Pons (tissue), 1 donor: ENCODE results near the gene MS4A2.
"Not testable (repeated sequence)": the region's sequence is repeated elsewhere in the genome, so short reads cannot be mapped to it uniquely, and the experiment has no call there.

Experiments
- DNase-seq: peaks from one replicate; pipeline ENCODE4 v3.0.0-alpha.2; 2016; ENCODE audit warnings: low spot score

The MS4A2 gene

GRCh38 chr11:60088364-60088763 lies at the start of gene MS4A2:
Gene MS4A2 (plus strand): TSS chr11:60088664. CDS start chr11:60088766, 102 bp downstream.
- DNase-seq: no peak

GRCh38 chr11:60040109-60040508 lies 48.4 kb upstream of the MS4A2 start, which contains the start of gene OOSP2:
Gene OOSP2 (plus strand): TSS chr11:60040409. CDS start chr11:60040460, 51 bp downstream.
- no peak for DNase-seq

DNA sequence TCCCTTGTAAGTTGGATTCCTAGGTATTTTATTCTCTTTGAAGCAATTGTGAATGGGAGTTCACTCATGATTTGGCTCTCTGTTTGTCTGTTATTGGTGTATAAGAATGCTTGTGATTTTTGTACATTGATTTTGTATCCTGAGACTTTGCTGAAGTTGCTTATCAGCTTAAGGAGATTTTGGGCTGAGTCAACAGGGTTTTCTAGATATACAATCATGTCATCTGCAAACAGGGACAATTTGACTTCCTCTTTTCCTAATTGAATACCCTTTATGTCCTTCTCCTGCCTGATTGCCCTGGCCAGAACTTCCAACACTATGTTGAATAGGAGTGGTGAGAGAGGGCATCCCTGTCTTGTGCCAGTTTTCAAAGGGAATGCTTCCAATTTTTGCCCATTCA lies 38.0 kb upstream of the MS4A2 start:
- not testable (repeated sequence) for DNase-seq

DNA sequence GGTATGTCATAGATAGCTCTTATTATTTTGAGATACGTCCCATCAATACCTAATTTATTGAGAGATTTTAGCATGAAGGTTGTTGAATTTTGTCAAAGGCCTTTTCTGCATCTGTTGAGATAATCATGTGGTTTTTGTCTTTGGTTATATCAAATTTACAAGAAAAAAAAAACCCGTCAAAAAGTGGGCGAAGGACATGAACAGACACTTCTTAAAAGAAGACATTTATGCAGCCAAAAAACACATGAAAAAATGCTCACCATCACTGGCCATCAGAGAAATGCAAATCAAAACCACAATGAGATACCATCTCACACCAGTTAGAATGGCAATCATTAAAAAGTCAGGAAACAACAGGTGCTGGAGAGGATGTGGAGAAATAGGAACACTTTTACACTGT lies 37.6 kb upstream of the MS4A2 start:
- DNase-seq: not testable (repeated sequence)

DNA sequence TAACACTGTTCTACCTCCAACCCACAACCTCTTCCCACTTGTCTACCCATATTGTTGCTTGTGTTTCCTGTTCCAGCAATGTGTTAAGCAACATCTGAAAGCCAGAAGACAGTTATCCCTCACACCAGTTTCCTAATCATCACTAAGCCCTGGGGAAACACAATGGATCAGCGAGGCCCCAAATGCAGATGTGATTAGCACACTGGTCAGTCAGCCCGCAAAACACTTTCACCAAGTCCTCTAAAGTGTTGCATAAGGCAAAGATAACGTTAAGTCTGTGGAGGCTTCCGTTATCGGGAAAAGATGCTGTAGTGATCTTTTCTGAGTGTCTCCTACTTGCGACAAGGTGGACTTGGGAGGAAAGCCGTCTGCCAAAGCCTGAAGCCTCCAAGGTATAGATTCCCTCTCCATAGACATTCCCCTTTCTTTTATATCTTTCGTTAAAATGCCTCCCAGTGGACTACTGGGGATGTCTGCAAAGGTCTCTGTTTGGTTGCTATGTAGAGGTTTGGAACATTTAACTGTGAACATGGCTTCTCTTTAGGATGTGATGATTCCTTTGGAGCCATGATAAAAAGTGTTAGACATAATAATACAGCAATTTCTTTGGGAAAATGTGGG lies 32.0 kb upstream of the MS4A2 start, which contains the start of gene MS4A3:
Gene MS4A3, plus strand, starts transcription at position 317 of the 621 bp plus-strand sequence. CDS start 4,496 bp downstream, outside the sequence.
- no peak for DNase-seq

- DNase-seq: no peak
Observed at GRCh38 chr11:60059052-60059451, 29.4 kb upstream of the MS4A2 start.

GRCh38 chr11:60059521-60060240 lies 28.8 kb upstream of the MS4A2 start:
- no peak for DNase-seq

- DNase-seq: no peak
Observed at GRCh38 chr11:60064111-60064510, 24.4 kb upstream of the MS4A2 start.

- DNase-seq: no peak
Observed at GRCh38 chr11:60065801-60066200, 22.7 kb upstream of the MS4A2 start.

- DNase-seq: no peak
Observed at GRCh38 chr11:60069450-60069849, 19.0 kb upstream of the MS4A2 start.

DNA sequence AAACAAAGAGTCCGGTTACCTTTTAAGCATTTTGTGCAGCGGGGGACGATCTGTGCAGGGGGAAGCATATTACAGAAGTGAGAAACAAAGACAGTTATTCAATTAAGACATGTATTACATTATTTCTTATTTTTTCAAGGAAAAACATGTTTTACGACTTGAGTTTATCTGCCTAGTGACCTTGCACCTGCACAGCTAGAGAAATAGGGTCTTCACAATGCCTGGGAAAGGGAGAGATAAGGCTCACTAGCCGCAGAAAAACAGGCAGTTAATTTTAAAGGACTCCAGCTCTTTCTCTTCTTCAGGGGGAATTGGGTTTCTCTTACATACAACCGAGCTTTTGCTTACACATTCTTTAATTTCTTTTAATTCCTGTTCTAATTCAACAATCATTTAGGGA lies 16.8 kb upstream of the MS4A2 start:
- DNase-seq: not testable (repeated sequence)

DNA sequence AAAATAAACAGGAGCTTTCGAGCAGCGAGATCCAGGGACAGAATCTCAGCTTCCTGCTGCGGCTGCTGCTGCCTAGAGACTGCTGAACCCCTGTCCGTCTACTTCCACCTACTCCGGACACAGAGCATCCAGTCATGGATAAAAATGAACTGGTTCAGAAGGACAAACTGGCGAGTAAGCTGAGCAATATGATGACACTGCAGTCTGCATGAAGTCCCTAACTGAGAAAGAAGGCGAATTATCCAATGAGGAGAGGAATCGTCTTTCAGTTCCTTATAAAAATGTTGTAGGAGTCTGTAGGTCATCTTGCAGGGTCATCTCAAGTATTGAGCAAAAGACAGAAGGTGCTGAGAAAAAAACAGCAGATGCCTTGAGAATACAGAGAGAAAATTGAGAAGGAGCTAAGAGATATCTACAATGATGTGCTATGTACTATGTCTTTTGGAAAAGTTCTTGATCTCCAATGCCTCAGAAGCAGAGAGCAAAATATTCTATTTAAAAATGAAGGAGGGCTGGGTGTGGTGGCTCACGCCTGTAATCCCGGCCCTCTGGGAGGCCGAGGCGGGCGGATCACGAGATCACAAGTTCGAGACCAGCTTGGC lies 11.1 kb upstream of the MS4A2 start:
- DNase-seq: no peak

GRCh38 chr11:60077981-60078380 lies 10.5 kb upstream of the MS4A2 start:
- DNase-seq: no peak

GRCh38 chr11:60078745-60079144 lies 9.7 kb upstream of the MS4A2 start:
- DNase-seq: no peak

GRCh38 chr11:60080535-60080934 lies 7.9 kb upstream of the MS4A2 start:
- no peak for DNase-seq

DNA sequence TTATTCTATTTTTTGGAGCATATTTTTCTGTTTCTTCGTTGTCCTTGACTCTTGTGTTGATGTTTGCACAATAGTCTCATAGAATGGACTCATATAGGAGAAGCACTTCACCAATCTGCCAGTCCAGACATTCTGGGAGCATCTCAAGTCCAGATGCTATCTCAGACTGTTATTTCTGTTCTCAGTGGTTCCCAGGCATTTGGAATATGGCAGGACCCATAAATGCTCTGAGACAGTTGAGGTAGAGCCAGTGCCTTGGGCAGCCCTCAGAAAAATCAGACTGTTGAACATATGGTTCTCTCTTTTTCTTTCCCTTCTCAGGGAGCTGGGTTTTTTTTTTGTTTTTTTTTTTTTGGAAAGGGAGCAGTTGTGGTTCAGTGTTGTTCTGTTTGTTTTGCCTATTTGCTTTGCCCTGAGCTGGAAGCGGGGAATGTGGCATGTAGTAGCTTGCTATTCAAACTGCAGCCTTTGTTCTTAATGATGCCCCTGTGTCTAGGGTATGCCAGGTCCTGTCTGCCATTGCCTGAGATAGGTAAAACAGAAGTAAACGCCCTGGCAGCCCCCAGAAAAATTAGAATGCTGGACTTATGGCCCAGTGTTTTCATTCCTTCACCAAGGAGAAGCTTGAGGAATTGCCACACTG lies 3.7 kb upstream of the MS4A2 start:
- no peak for DNase-seq

DNA sequence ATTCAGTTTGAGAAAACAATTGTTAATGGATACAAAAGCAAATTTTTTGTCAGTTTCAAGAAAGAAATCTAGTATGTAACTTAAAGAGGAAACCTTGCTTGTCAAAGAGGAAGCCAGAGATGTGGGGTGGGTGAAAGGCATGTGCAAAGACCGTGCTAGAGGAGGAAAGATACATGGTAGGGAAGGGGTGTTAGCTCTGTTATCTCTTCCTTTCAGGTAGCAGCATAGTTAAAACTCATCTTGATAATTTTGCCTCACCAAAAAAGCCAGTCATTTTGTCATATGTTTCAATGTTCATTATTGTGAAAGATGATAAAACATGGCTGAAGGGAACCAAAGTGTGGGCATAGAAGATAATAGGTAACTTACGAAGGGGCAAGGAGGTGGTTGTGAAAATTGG lies 2.6 kb upstream of the MS4A2 start:
- DNase-seq: no peak

GRCh38 chr11:60087239-60087638 lies 1.2 kb upstream of the MS4A2 start:
- DNase-seq: no peak

- DNase-seq: no peak
Observed at GRCh38 chr11:60095477-60096120, 7.1 kb downstream of the MS4A2 start.

DNA sequence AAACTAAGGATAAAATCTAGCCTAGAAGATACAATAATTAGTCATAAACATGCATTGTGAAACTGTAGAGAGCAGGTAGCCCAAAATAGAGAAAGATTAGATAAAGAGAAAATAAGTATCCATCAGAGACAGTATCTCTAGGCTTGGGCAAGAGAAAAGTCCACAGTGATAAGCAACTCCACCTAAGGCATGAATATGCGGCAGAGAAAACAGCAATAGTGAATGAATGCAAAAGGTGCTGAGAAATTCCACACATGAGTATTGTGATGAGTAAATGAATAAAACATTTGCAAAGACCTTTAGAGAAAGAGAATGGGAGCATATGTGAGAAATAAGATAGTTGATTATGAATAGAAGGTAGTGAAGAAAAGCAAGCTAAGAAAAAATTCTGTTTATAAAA lies 8.7 kb downstream of the MS4A2 start:
- no peak for DNase-seq

DNA sequence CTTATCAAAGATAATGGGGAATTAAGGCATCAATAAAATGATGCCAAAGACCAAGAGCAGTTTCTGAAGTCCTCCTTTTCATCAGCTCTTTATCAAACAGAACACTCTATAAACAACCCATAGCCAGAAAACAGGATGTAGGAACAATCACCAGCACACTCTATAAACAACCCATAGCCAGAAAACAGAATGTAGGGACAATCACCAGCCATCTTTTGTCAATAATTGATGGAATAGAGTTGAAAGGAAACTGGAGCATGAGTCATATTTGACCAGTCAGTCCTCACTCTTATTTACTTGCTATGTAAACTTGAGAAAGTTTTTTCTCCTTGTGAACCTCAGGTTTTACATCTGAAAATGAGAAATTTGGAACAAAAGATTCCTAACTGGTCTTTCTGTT lies 10.0 kb downstream of the MS4A2 start:
- no peak for DNase-seq

DNA sequence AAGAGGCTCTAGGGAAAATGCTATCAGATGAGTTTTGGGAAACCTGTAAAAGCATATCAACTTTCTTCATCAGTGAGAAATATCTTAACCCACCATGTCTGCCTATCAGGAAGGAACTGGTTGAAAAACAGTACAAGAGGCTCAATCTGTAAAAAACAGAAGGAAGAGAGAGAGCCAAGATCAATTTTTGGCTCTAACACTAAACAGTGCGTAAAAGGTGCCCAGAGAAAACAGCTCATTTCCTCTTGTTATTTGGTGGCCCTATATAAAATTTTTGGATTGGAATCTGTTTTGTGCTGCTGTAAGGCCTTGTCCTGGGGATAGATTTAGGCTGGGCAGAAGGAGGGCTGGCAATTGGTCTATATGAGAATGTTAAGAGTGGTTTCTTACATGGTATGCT lies 12.1 kb downstream of the MS4A2 start:
- no peak for DNase-seq
